ENCODE measurements around the gene OBP2A.

GRCh38 chr9:135582966-135583687 lies 37.2 kb downstream of the OBP2A start:
- TF ChIP-seq CTCF (IDR thresholded peaks at IDR 0.05; ENCODE audit: insufficient read depth, low read depth, low read length): no peak
- no peak for TF ChIP-seq EZH2 (IDR thresholded peaks at IDR 0.05; ENCODE audit: insufficient read depth, low read length)
